ENCODE data around the gene CNST.

The CNST gene

GRCh38 chr1:246695136-246695535 is 128.9 kb downstream of the CNST start:
- Histone ChIP-seq H3K27me3 (ENCODE audit: insufficient read depth, low read depth, severe bottlenecking) (no peaks in the 10 kb centered on the region), H3K9me3 (ENCODE audit: severe bottlenecking) (peaks cover 19% of the 10 kb centered on the region), H3K4me3 (ENCODE audit: low read depth, low read length) (no peak overlapping the region), H3K36me3 (no peaks in the 10 kb centered on the region), H3K27ac (no peak overlapping the region)
- no peak for DNase-seq
- no peak for TF ChIP-seq CTCF (IDR thresholded peaks at IDR 0.05; ENCODE audit: low read depth, low read length)

GRCh38 chr1:246695666-246696065 is 129.4 kb downstream of the CNST start:
- H3K27ac ChIP-seq = no peak overlapping the region
- H3K4me3 ChIP-seq (ENCODE audit: low read depth, low read length) = no peak overlapping the region

GRCh38 chr1:246698466-246699094 is 132.3 kb downstream of the CNST start:
- H3K9me3 ChIP-seq (ENCODE audit: severe bottlenecking) = peaks cover 17% of the 10 kb centered on the region
- TF ChIP-seq CTCF (IDR thresholded peaks at IDR 0.05; ENCODE audit: low read depth, low read length) = no peak
- H3K27ac ChIP-seq = peak overlapping the region; percentile 68

More at GRCh38 chr1:246695666-246696065, 129.4 kb downstream of the CNST start:
- TF ChIP-seq CTCF (IDR thresholded peaks at IDR 0.05; ENCODE audit: low read depth, low read length) = no peak
- no peaks in the 10 kb centered on the region for H3K27me3 ChIP-seq (ENCODE audit: insufficient read depth, low read depth, severe bottlenecking)
- peaks cover 19% of the 10 kb centered on the region for H3K9me3 ChIP-seq (ENCODE audit: severe bottlenecking)
- no peaks in the 10 kb centered on the region for H3K36me3 ChIP-seq
- DNase-seq = no peak

GRCh38 chr1:246699095-246699735 is 133.0 kb downstream of the CNST start:
- no peaks in the 10 kb centered on the region for H3K36me3 ChIP-seq
- no peaks in the 10 kb centered on the region for H3K27me3 ChIP-seq (ENCODE audit: insufficient read depth, low read depth, severe bottlenecking)
- peak overlapping the region; percentile 9; the same call in 1 of the 2 replicates for H3K4me3 ChIP-seq (ENCODE audit: low read depth, low read length)
- peak; percentile 94 for DNase-seq
- peak overlapping the region; percentile 68 for H3K27ac ChIP-seq
- peak; percentile 91 for TF ChIP-seq CTCF (IDR thresholded peaks at IDR 0.05; ENCODE audit: low read depth, low read length)
- peaks cover 14% of the 10 kb centered on the region for H3K9me3 ChIP-seq (ENCODE audit: severe bottlenecking)

More at GRCh38 chr1:246698466-246699094, 132.3 kb downstream of the CNST start:
- Histone ChIP-seq H3K27me3 (ENCODE audit: insufficient read depth, low read depth, severe bottlenecking) (no peaks in the 10 kb centered on the region), H3K4me3 (ENCODE audit: low read depth, low read length) (peak overlapping the region; percentile 9; the same call in 1 of the 2 replicates), H3K36me3 (no peaks in the 10 kb centered on the region)
- DNase-seq = no peak

- no peak for DNase-seq
- no peak overlapping the region for H3K4me3 ChIP-seq (ENCODE audit: low read depth, low read length)
Observed at GRCh38 chr1:246703581-246703980, 137.3 kb downstream of the CNST start.

More at GRCh38 chr1:246703581-246703980, 137.3 kb downstream of the CNST start:
- H3K27me3 ChIP-seq (ENCODE audit: insufficient read depth, low read depth, severe bottlenecking) = no peaks in the 10 kb centered on the region
- no peak for TF ChIP-seq CTCF (IDR thresholded peaks at IDR 0.05; ENCODE audit: low read depth, low read length)
- no peaks in the 10 kb centered on the region for H3K9me3 ChIP-seq (ENCODE audit: severe bottlenecking)
- no peaks in the 10 kb centered on the region for H3K36me3 ChIP-seq
- H3K27ac ChIP-seq = no peak overlapping the region
